ENCODE measurements around the gene NRXN3. TPM values are rescaled to one million over a fixed set of nuclear protein-coding genes. Genes with fewer than 3 reads are reported as not detected.

The NRXN3 gene
- polyA plus RNA-seq, 1 of the 3 experiments (the other 2 are of a cell fraction), result 1.6 TPM

- TF ChIP-seq REST (IDR thresholded peaks at IDR 0.05; ENCODE audit: low read depth, low read length) (no peak), ELF1 (IDR thresholded peaks at IDR 0.05) (no peak), TEAD4 (IDR thresholded peaks at IDR 0.05; ENCODE audit: borderline replicate concordance, insufficient read depth) (no peak), FOSL2 (IDR thresholded peaks at IDR 0.05; ENCODE audit: borderline replicate concordance, low read depth) (no peak)
Observed at GRCh38 chr14:79118291-79118690, 948.1 kb downstream of the NRXN3 start (continued).

GRCh38 chr14:79134361-79134760, 964.2 kb downstream of the NRXN3 start:
- H2AFZ ChIP-seq (ENCODE audit: low read depth), result no peak overlapping the region
- POLR2A ChIA-PET, result no interaction called here
- no peaks in the 10 kb centered on the region for H3K27me3 ChIP-seq (ENCODE audit: insufficient read depth)
- H3K4me3 ChIP-seq (ENCODE audit: low read depth in 2 of 2, low read length in 1 of 2), result no peak overlapping the region
- CTCF ChIA-PET, result no interaction called here
- 0 out of 4 replicates have a peak, but pooled peaks cover 0 to 5% of the 10 kb centered on the region in 2 experiments for H3K4me1 ChIP-seq (ENCODE audit: control insufficient read depth in 1 of 2, insufficient read depth in 2 of 2, low read depth in 1 of 2, low read length in 1 of 2)
- H3K9me2 ChIP-seq, result no peaks in the 10 kb centered on the region
- DNase-seq, result no peak
- TF ChIP-seq FOXJ3 (CRISPR knock-in tag; IDR thresholded peaks at IDR 0.05), result no peak
- TF ChIP-seq TAF1 (IDR thresholded peaks at IDR 0.05; ENCODE audit: borderline replicate concordance, low read depth, low read length), result no peak
- TF ChIP-seq YY1 (IDR thresholded peaks at IDR 0.05; ENCODE audit: low read depth), result no peak
- no peak for TF ChIP-seq CHD2 (IDR thresholded peaks at IDR 0.05; ENCODE audit: low read length, partially characterized antibody)
- TF ChIP-seq EZH2phosphoT487 (IDR thresholded peaks at IDR 0.05; ENCODE audit: borderline replicate concordance, low read depth), result no peak
- no peak for TF ChIP-seq ELF1 (IDR thresholded peaks at IDR 0.05)
- no peak for TF ChIP-seq GABPA (IDR thresholded peaks at IDR 0.05; ENCODE audit: low read depth)
- TF ChIP-seq TEAD4 (IDR thresholded peaks at IDR 0.05; ENCODE audit: borderline replicate concordance, insufficient read depth), result no peak
- TF ChIP-seq ZBTB33 (IDR thresholded peaks at IDR 0.05; ENCODE audit: borderline replicate concordance, low read depth), result no peak
- TF ChIP-seq, protein P1, sequence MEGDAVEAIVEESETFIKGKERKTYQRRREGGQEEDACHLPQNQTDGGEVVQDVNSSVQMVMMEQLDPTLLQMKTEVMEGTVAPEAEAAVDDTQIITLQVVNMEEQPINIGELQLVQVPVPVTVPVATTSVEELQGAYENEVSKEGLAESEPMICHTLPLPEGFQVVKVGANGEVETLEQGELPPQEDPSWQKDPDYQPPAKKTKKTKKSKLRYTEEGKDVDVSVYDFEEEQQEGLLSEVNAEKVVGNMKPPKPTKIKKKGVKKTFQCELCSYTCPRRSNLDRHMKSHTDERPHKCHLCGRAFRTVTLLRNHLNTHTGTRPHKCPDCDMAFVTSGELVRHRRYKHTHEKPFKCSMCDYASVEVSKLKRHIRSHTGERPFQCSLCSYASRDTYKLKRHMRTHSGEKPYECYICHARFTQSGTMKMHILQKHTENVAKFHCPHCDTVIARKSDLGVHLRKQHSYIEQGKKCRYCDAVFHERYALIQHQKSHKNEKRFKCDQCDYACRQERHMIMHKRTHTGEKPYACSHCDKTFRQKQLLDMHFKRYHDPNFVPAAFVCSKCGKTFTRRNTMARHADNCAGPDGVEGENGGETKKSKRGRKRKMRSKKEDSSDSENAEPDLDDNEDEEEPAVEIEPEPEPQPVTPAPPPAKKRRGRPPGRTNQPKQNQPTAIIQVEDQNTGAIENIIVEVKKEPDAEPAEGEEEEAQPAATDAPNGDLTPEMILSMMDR (IDR thresholded peaks at IDR 0.05), result no peak
- TF ChIP-seq RAD21 (IDR thresholded peaks at IDR 0.05; ENCODE audit: low read length), result no peak
- no peak for TF ChIP-seq SMC3 (IDR thresholded peaks at IDR 0.05; ENCODE audit: low read depth, low read length)
- no peak for TF ChIP-seq NRF1 (IDR thresholded peaks at IDR 0.05; ENCODE audit: low read depth, low read length)
- no peak for TF ChIP-seq FOXM1 (IDR thresholded peaks at IDR 0.05; ENCODE audit: low read depth)
- TF ChIP-seq TCF12 (IDR thresholded peaks at IDR 0.05), result no peak
- TF ChIP-seq, protein P2, sequence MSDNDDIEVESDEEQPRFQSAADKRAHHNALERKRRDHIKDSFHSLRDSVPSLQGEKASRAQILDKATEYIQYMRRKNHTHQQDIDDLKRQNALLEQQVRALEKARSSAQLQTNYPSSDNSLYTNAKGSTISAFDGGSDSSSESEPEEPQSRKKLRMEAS (IDR thresholded peaks at IDR 0.05; ENCODE audit: low read depth), result no peak
- no peaks in the 10 kb centered on the region for H3K9me3 ChIP-seq
- no peaks in the 10 kb centered on the region for H3K79me2 ChIP-seq (ENCODE audit: insufficient read depth)
- H3F3A ChIP-seq (replicated peaks; ENCODE audit: insufficient read depth), result no peaks in the 10 kb centered on the region
- H3K36me3 ChIP-seq (replicated peaks in 1 of 2; ENCODE audit: control insufficient read depth in 1 of 2, insufficient read depth in 2 of 2, low read length in 1 of 2), result no peaks in the 10 kb centered on the region
- H3K9ac ChIP-seq, result no peak overlapping the region
- WGBS (ENCODE audit: low lambda C conversion rate), result 16% methylated on average over 3 of the region's 3 CpGs
- no peak overlapping the region for H3K27ac ChIP-seq (ENCODE audit: low read depth in 2 of 2, low read length in 1 of 2)
- H4K20me1 ChIP-seq (ENCODE audit: insufficient read depth), result no peaks in the 10 kb centered on the region
- no peak overlapping the region for H3K4me2 ChIP-seq

All from SK-N-SH (cell line).